Ishikawa (cell line): Measurements from ENCODE around the gene PLXNB2.

Experiments used
- EP300 ChIP-seq: IDR thresholded peaks from 2 replicates; pipeline ENCODE4 v1.6.1; 2012; ENCODE audit warnings: borderline replicate concordance
- FOXM1 ChIP-seq: IDR thresholded peaks from 2 replicates; pipeline ENCODE4 v1.6.1; 2012; ENCODE audit warnings: low read depth, borderline replicate concordance
- REST ChIP-seq: IDR thresholded peaks from 2 replicates; pipeline ENCODE4 v1.6.1; 2012; ENCODE audit warnings: low read depth, mild to moderate bottlenecking
- TAF1 ChIP-seq: IDR thresholded peaks from 2 replicates; pipeline ENCODE4 v1.6.1; 2012; ENCODE audit warnings: low read depth, mild to moderate bottlenecking
- YY1 ChIP-seq: IDR thresholded peaks from 2 replicates; pipeline ENCODE4 v1.6.1; 2012; ENCODE audit warnings: low read depth

DNA sequence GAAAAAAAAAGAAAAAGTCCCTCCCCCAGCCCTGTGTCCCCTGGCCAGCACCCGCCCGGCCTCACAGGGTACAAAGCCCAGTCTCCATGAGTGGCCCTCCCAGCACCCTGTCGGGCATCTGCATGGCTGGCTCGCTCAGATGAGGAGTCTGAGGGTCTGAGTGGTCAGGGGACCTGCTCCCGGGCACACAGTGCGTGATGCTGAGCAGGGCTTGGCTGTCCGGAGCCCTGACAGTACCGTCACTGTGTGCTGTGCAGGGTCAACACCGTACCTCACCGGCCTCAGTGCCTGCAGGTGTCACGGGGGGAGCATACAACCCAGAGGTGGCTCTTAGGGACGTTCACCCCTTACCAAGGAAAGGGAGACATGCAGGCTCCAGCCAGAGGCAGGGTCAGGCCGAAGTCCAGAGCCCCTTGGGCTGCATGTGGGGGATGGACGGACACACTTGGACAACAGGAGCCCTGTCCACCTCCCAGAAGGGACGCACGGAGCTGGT is 3.6 kb upstream of the PLXNB2 start:
- no peak for TF ChIP-seq YY1
- no peak for TF ChIP-seq TAF1
- TF ChIP-seq REST = no peak
- no peak for TF ChIP-seq FOXM1
- TF ChIP-seq EP300 = no peak
